PC-3 (cell line): ENCODE data around the gene ASH1L. TPM values are rescaled to one million over a fixed set of nuclear protein-coding genes. Genes with fewer than 3 reads are reported as not detected.

Experiments used
- ATAC-seq: fragments of 200-7000 bp; cut with Tn5 transposase; 2 replicates; pipeline ENCODE4 v1.9.1; 2020; ENCODE audit warnings: mild to moderate bottlenecking, moderate library complexity
- BruUV-seq: library from RNA; stranded (reverse); fragments of 400-500 nt; replicated peaks from 2 replicates; lab custom pipeline; 2021; lab: Mats Ljungman, UMichigan
- CTCF ChIA-PET: fragments of 300-600 bp; sonication (Branson Sonifier 250); formaldehyde crosslinking; loops from one replicate; lab custom pipeline; 2022; ENCODE audit warnings: antibody characterized with exemption; lab: Charles Lee
- POLR2A ChIA-PET: fragments of 300-600 bp; sonication (Branson Sonifier 250); formaldehyde crosslinking; loops from one replicate; lab custom pipeline; 2022; ENCODE audit warnings: antibody characterized with exemption; ENCODE audit not compliant: unreplicated experiment; lab: Charles Lee
- DNase-seq: peaks from one replicate; pipeline ENCODE4 v3.0.0-alpha.2; 2015
- H2AFZ ChIP-seq: fragments of 300-600 bp; sonication (generic); 2 replicates; pipeline ENCODE4 v1.6.0; 2016; ENCODE audit warnings: antibody characterized with exemption, low read length
- H3F3A ChIP-seq: fragments of 300-600 bp; sonication (generic); one replicate; pipeline ENCODE4 v1.6.0; 2017; ENCODE audit warnings: antibody characterized with exemption, low read length, control low read depth, mild to moderate bottlenecking; ENCODE audit not compliant: unreplicated experiment
- H3K27ac ChIP-seq: fragments of 300-600 bp; sonication (generic); 2 replicates; pipeline ENCODE4 v1.5.1; 2016; ENCODE audit warnings: mild to moderate bottlenecking, low read length
- H3K27me3 ChIP-seq: fragments of 300-600 bp; sonication (generic); 2 replicates; pipeline ENCODE4 v1.6.1; 2016; ENCODE audit warnings: low read length, mixed read lengths
- H3K36me3 ChIP-seq: fragments of 300-600 bp; sonication (generic); 2 replicates; pipeline ENCODE4 v1.6.1; 2016; ENCODE audit warnings: low read depth, mixed run types, low read length, mixed read lengths
- H3K4me1 ChIP-seq: fragments of 300-600 bp; sonication (generic); 2 replicates; pipeline ENCODE4 v1.5.1; 2016; ENCODE audit warnings: low read length; ENCODE audit not compliant: insufficient read depth
- H3K4me2 ChIP-seq: fragments of 300-600 bp; sonication (generic); 2 replicates; pipeline ENCODE4 v1.6.0; 2016; ENCODE audit warnings: low read length
- H3K4me3 ChIP-seq: fragments of 300-600 bp; sonication (generic); 2 replicates; pipeline ENCODE4 v1.5.1; 2016; ENCODE audit warnings: mild to moderate bottlenecking, low read length, mixed read lengths
- H3K79me2 ChIP-seq: fragments of 300-600 bp; sonication (generic); 2 replicates; pipeline ENCODE4 v1.6.1; 2017; ENCODE audit warnings: low read length, mixed read lengths
- H3K9ac ChIP-seq: fragments of 300-600 bp; sonication (generic); 2 replicates; pipeline ENCODE4 v1.6.0; 2016; ENCODE audit warnings: mild to moderate bottlenecking, low read length
- H3K9me2 ChIP-seq: fragments of 300-600 bp; sonication (generic); replicated peaks from 2 replicates; pipeline ENCODE4 v1.6.1; 2016; ENCODE audit warnings: mixed run types, low read length, mixed read lengths
- H3K9me3 ChIP-seq: fragments of 300-600 bp; sonication (generic); 2 replicates; pipeline ENCODE4 v1.6.1; 2016; ENCODE audit warnings: low read length, mixed read lengths
- H4K20me1 ChIP-seq: fragments of 300-600 bp; sonication (generic); 2 replicates; pipeline ENCODE4 v1.6.1; 2016; ENCODE audit warnings: low read length, mixed read lengths
- EZH2 ChIP-seq: fragments of 300-600 bp; sonication (generic); IDR thresholded peaks from one replicate; pipeline ENCODE4 v1.6.1; 2017; ENCODE audit warnings: antibody characterized with exemption, mild to moderate bottlenecking, low read length; ENCODE audit not compliant: unreplicated experiment
- EZH2phosphoT487 ChIP-seq: fragments of 300-600 bp; sonication (generic); IDR thresholded peaks from 2 replicates; pipeline ENCODE4 v1.6.1; 2018; ENCODE audit warnings: mild to moderate bottlenecking, antibody characterized with exemption, low read length, borderline replicate concordance
- intact Hi-C: fragments of 100-400 bp; cut with micrococcal nuclease; formaldehyde crosslinking; loops from 2 replicates; pipeline ENCODE4 v1.9.0; 2023
- total RNA-seq: library from RNA; depleted of rRNA; stranded (reverse); fragments of >200 nt; gene quantifications from 2 replicates; pipeline ENCODE4 v1.2.3, GENCODE V29; 2014
- TF ChIP-seq, protein P1 (sequence below): fragments of 300-600 bp; sonication (generic); conservative IDR thresholded peaks from 2 replicates; pipeline ENCODE4 v1.5.1; 2017; ENCODE audit warnings: antibody characterized with exemption, low read depth, mild to moderate bottlenecking, low read length

Gene ASH1L
- total RNA-seq, 1 experiment from 2014 or later, result 27.6 TPM

DNA sequence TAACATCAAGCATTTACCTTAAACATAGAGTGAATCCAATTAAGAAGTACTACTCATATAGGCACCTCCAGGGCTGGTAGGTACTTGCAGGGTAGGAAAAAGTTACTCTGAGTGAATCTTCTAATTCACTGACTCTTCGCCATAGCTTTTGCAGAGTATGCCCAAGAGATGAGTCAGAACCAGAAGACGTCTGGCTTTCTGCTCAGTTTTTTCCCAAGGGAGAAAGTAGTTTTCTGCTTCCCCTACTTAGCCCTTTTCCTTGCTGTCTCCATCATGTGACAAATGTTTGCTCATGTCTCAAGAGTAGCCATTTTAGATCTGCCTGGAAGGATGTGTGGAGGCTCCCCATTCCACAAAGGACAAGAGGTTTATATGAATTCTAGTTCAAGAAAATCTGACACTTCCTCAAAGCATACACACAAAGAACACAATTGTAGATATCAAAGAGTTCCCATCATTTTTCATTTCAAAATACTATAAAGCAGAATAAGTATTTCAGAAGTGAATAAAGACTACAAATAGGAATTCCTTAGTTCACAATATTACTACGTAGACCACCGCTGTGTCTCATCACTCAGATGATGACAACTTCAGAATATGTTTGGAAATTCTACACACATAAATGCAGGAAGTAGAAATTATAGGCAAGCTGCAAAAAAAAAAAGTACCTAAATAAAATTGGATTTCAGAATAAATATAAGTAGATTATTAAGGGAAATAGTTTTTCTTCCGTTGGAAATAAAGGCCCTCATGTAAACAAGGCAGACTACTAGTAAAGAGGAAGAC is 98.5 kb downstream of the ASH1L start:
- no peak for DNase-seq
- TF ChIP-seq, protein P1, sequence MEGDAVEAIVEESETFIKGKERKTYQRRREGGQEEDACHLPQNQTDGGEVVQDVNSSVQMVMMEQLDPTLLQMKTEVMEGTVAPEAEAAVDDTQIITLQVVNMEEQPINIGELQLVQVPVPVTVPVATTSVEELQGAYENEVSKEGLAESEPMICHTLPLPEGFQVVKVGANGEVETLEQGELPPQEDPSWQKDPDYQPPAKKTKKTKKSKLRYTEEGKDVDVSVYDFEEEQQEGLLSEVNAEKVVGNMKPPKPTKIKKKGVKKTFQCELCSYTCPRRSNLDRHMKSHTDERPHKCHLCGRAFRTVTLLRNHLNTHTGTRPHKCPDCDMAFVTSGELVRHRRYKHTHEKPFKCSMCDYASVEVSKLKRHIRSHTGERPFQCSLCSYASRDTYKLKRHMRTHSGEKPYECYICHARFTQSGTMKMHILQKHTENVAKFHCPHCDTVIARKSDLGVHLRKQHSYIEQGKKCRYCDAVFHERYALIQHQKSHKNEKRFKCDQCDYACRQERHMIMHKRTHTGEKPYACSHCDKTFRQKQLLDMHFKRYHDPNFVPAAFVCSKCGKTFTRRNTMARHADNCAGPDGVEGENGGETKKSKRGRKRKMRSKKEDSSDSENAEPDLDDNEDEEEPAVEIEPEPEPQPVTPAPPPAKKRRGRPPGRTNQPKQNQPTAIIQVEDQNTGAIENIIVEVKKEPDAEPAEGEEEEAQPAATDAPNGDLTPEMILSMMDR, result no peak
- TF ChIP-seq EZH2 (no peak), EZH2phosphoT487 (no peak)
- H3K4me1 ChIP-seq, result peaks cover 13% of the 10 kb centered on the region; the same call in 1 of the 2 replicates
- H3K36me3 ChIP-seq, result 0 out of 2 replicates have a peak, but pooled peaks cover 4% of the 10 kb centered on the region
- peaks cover 11% of the 10 kb centered on the region; the same call in 1 of the 2 replicates for H4K20me1 ChIP-seq
- no peak overlapping the region for H3K4me3 ChIP-seq
- intact Hi-C loops, result no loop called here
- no peak overlapping the region for H3K9ac ChIP-seq
- H3K27ac ChIP-seq, result no peak overlapping the region
- no peak overlapping the region for H3K4me2 ChIP-seq
- ChIA-PET CTCF (no interaction called here), POLR2A (no interaction called here)
- H2AFZ ChIP-seq, result no peak overlapping the region
- H3K79me2 ChIP-seq, result peaks cover 34% of the 10 kb centered on the region
- no peaks in the 10 kb centered on the region for H3K9me3 ChIP-seq
- H3K27me3 ChIP-seq, result no peaks in the 10 kb centered on the region
- no peaks in the 10 kb centered on the region for H3K9me2 ChIP-seq
- no peaks in the 10 kb centered on the region for H3F3A ChIP-seq
- BruUV-seq, result no TSS peak
- no peak for ATAC-seq

DNA sequence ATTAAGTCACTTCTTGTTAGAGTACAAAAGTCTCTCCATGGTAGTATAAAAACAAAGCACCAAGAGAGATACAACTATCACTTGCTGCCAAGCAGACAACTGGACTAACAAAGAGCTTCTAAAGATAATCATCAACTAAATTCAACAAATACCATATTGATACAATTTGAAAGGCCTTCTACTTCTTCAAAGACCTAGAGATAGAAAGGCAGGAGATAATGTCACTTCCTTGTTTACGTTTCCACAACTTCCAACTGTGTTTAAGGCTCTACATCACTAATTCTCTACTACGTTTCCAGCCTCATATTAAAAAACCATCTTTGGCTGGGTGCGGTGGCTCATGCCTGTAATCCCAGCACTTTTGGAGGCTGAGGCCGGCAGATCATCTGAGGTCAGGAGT is 104.5 kb downstream of the ASH1L start:
- Histone ChIP-seq H3K9me3 (no peaks in the 10 kb centered on the region), H3K4me3 (no peak overlapping the region), H2AFZ (no peak overlapping the region), H3K36me3 (peaks cover 9% of the 10 kb centered on the region; the same call in 1 of the 2 replicates), H4K20me1 (no peaks in the 10 kb centered on the region), H3K9ac (no peak overlapping the region), H3F3A (no peaks in the 10 kb centered on the region), H3K79me2 (no peaks in the 10 kb centered on the region), H3K4me2 (no peak overlapping the region), H3K27ac (no peak overlapping the region), H3K4me1 (no peaks in the 10 kb centered on the region), H3K27me3 (no peaks in the 10 kb centered on the region), H3K9me2 (no peaks in the 10 kb centered on the region)
- ChIA-PET POLR2A (no interaction called here), CTCF (no interaction called here)
- ATAC-seq (no peak), DNase-seq (no peak)
- intact Hi-C loops, result no loop called here
- BruUV-seq, result no TSS peak
- TF ChIP-seq EZH2phosphoT487 (no peak), EZH2 (no peak)
- TF ChIP-seq, protein P1, result no peak

DNA sequence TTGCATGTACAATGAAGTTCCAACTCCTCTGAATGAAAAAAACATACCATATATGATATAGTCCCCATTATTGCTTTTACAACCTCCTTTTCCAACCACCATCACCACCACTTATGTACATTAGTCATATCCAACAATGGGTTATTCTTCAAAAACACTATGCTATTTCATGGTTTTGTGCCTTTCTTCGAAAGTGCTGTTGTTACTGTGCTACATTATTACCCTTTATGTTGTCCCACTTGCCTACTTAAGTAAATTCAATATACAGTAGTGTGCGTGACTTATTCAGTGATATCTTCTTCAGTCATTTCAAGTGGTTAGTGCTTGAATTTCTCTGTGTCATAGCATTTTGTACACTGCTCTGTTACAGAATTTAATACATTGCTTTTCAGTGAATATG is 105.3 kb downstream of the ASH1L start:
- H2AFZ ChIP-seq, result no peak overlapping the region
- H3K27ac ChIP-seq, result no peak overlapping the region
- H4K20me1 ChIP-seq, result no peaks in the 10 kb centered on the region
- no peaks in the 10 kb centered on the region for H3K9me3 ChIP-seq
- H3K4me1 ChIP-seq, result no peaks in the 10 kb centered on the region
- no peaks in the 10 kb centered on the region for H3K79me2 ChIP-seq
- ATAC-seq (peak; percentile 27; the same call in 1 of the 2 replicates), DNase-seq (no peak)
- no peaks in the 10 kb centered on the region for H3F3A ChIP-seq
- peaks cover 9% of the 10 kb centered on the region; the same call in 1 of the 2 replicates for H3K36me3 ChIP-seq
- H3K9me2 ChIP-seq, result no peaks in the 10 kb centered on the region
- TF ChIP-seq EZH2phosphoT487 (no peak), EZH2 (no peak)
- TF ChIP-seq, protein P1, result no peak
- intact Hi-C loops, result no loop called here
- ChIA-PET CTCF (no interaction called here), POLR2A (no interaction called here)
- H3K9ac ChIP-seq, result no peak overlapping the region
- H3K27me3 ChIP-seq, result no peaks in the 10 kb centered on the region
- H3K4me2 ChIP-seq, result no peak overlapping the region
- BruUV-seq, result no TSS peak
- H3K4me3 ChIP-seq, result no peak overlapping the region
